GM10248 (cell line): ENCODE measurements around the gene CCDC184.
A peak's percentile ranks its signal among the peaks of the same experiment; 100 is the strongest.

ENCODE experiments used
- CTCF ChIA-PET: fragments of 300-600 bp; sonication (Branson Sonifier 250); formaldehyde crosslinking; extraction: SDS; loops from one replicate; lab custom pipeline; 2021; ENCODE audit warnings: antibody characterized with exemption; lab: Yijun Ruan, JAX
- POLR2A ChIA-PET: fragments of 350-650 bp; sonication (Branson Sonifier 250); formaldehyde crosslinking; extraction: SDS; loops from one replicate; lab custom pipeline; 2020; ENCODE audit warnings: antibody characterized with exemption; lab: Yijun Ruan, JAX
- DNase-seq: peaks from one replicate; pipeline ENCODE4 v3.0.0; 2012; ENCODE audit errors: extremely low spot score
- CTCF ChIP-seq: IDR thresholded peaks from 2 replicates; pipeline ENCODE4 v1.5.1; 2012; ENCODE audit warnings: mild to moderate bottlenecking, low read depth; ENCODE audit errors: extremely low read depth, missing control alignments, control extremely low read depth

The CCDC184 gene

GRCh38 chr12:48183876-48184548, 568 bp downstream of the CCDC184 start:
- no peak for TF ChIP-seq CTCF
- ChIA-PET POLR2A (no interaction called here), CTCF (interaction anchor here (1.3 to 4.7 kb wide), 5 partner anchors 11 to 434 kb away, joined by 3 to 15 read pairs (median 9); no protein-coding TSS in a partner anchor)
- DNase-seq, result no peak

GRCh38 chr12:48184549-48184922, 1.1 kb downstream of the CCDC184 start:
- ChIA-PET POLR2A (no interaction called here), CTCF (interaction anchor here (4.7 kb wide), 1 partner anchor 434 kb away, joined by 15 read pairs; no protein-coding TSS in a partner anchor)
- DNase-seq, result no peak

GRCh38 chr12:48185181-48185919, 1.9 kb downstream of the CCDC184 start:
- no peak for DNase-seq
- POLR2A ChIA-PET, result interaction anchor here (0.6 kb wide), 1 partner anchor 280 kb away, joined by 4 read pairs; the partner anchor contains the start of gene VDR
- CTCF ChIA-PET, result interaction anchor here (1.3 to 4.7 kb wide), 4 partner anchors 12 to 433 kb away, joined by 3 to 15 read pairs (median 5); no protein-coding TSS in a partner anchor
- no peak for TF ChIP-seq CTCF

More at GRCh38 chr12:48184549-48184922, 1.1 kb downstream of the CCDC184 start:
- no peak for TF ChIP-seq CTCF

GRCh38 chr12:48187916-48188695, 4.7 kb downstream of the CCDC184 start:
- no peak for DNase-seq
- ChIA-PET CTCF (interaction anchor here (1.0 to 4.7 kb wide), 12 partner anchors 9 to 473 kb away, joined by 3 to 26 read pairs (median 5); partner anchors contain the start of gene TMEM106C), POLR2A (no interaction called here)
- TF ChIP-seq CTCF, result no peak

- ChIA-PET POLR2A (no interaction called here), CTCF (interaction anchor here (0.7 to 2.6 kb wide), 29 partner anchors 9 to 476 kb away, joined by 3 to 26 read pairs (median 4); no protein-coding TSS in a partner anchor)
- DNase-seq, result peak; percentile 62
- TF ChIP-seq CTCF, result peak; percentile 88
These were observed 6.1 kb downstream of the CCDC184 start for GRCh38 chr12:48189331-48190125.
